ENCODE results near the gene GSK3B. TPM values are rescaled to one million over a fixed set of nuclear protein-coding genes. Genes with fewer than 3 reads are reported as not detected.

GSK3B gene
- total and polyA plus RNA-seq, 10 of the 15 experiments (the other 5 are each of a cell fraction or from before 2014, with no cell fraction given) = 8.5 to 49.8 (median 25.5) TPM

GRCh38 chr3:119937229-119937628, 157.0 kb downstream of the GSK3B start (continued):
- TF ChIP-seq, protein P1, sequence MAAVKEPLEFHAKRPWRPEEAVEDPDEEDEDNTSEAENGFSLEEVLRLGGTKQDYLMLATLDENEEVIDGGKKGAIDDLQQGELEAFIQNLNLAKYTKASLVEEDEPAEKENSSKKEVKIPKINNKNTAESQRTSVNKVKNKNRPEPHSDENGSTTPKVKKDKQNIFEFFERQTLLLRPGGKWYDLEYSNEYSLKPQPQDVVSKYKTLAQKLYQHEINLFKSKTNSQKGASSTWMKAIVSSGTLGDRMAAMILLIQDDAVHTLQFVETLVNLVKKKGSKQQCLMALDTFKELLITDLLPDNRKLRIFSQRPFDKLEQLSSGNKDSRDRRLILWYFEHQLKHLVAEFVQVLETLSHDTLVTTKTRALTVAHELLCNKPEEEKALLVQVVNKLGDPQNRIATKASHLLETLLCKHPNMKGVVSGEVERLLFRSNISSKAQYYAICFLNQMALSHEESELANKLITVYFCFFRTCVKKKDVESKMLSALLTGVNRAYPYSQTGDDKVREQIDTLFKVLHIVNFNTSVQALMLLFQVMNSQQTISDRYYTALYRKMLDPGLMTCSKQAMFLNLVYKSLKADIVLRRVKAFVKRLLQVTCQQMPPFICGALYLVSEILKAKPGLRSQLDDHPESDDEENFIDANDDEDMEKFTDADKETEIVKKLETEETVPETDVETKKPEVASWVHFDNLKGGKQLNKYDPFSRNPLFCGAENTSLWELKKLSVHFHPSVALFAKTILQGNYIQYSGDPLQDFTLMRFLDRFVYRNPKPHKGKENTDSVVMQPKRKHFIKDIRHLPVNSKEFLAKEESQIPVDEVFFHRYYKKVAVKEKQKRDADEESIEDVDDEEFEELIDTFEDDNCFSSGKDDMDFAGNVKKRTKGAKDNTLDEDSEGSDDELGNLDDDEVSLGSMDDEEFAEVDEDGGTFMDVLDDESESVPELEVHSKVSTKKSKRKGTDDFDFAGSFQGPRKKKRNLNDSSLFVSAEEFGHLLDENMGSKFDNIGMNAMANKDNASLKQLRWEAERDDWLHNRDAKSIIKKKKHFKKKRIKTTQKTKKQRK (IDR thresholded peaks at IDR 0.05; ENCODE audit: low read depth, low read length) = no peak
- TF ChIP-seq ATF2 (IDR thresholded peaks at IDR 0.05; ENCODE audit: low read length) (peak; percentile 10; the same call in 1 of the 2 replicates), MTA2 (IDR thresholded peaks at IDR 0.05; ENCODE audit: low read depth) (peak; percentile 63; the same call in 1 of the 2 replicates), IKZF2 (IDR thresholded peaks at IDR 0.05) (peak; percentile 73 to 82; a peak in 3 of 4 replicates), DPF2 (IDR thresholded peaks at IDR 0.05) (0 out of 2 replicates have a peak, but pooled peaks have one; percentile 21), SUPT20H (IDR thresholded peaks at IDR 0.05; ENCODE audit: borderline replicate concordance, control insufficient read depth, low read depth, low read length) (no peak), EP300 (IDR thresholded peaks at IDR 0.05; ENCODE audit: borderline replicate concordance in 1 of 2, control insufficient read depth in 1 of 2, low read depth in 2 of 2, low read length in 2 of 2) (peak in 1 of 2 experiments; percentile 44; a peak in 1 of 4 replicates), JUNB (IDR thresholded peaks at IDR 0.05) (no peak), YY1 (IDR thresholded peaks at IDR 0.05; ENCODE audit: low read depth, low read length) (no peak), ASH2L (IDR thresholded peaks at IDR 0.05; ENCODE audit: borderline replicate concordance, low read depth) (no peak), NKRF (conservative IDR thresholded peaks at IDR 0.05) (no peak), RAD21 (IDR thresholded peaks at IDR 0.05; ENCODE audit: insufficient read depth, low read depth, low read length) (peak; percentile 10; the same call in 1 of the 2 replicates), BHLHE40 (IDR thresholded peaks at IDR 0.05; ENCODE audit: borderline replicate concordance in 1 of 2, low read depth in 2 of 2, low read length in 1 of 2) (peak in 1 of 2 experiments; percentile 34; a peak in 2 of 4 replicates), ATF7 (IDR thresholded peaks at IDR 0.05; ENCODE audit: low read depth) (peak; percentile 65), NFYA (IDR thresholded peaks at IDR 0.05; ENCODE audit: borderline replicate concordance, low read depth, low read length) (no peak), MAX (IDR thresholded peaks at IDR 0.05; ENCODE audit: low read depth, low read length) (no peak), RELB (IDR thresholded peaks at IDR 0.05; ENCODE audit: low read depth) (peak; percentile 53), NR2F1 (conservative IDR thresholded peaks at IDR 0.05) (peak; percentile 61), MLLT1 (IDR thresholded peaks at IDR 0.05) (peak; percentile 73), POU2F2 (IDR thresholded peaks at IDR 0.05; ENCODE audit: borderline replicate concordance, low read depth, low read length) (peak; percentile 74; the same call in 1 of the 3 replicates)
